Measurements from ENCODE around the gene MTERF4.
A peak's percentile ranks its signal among the peaks of the same experiment; 100 is the strongest.

Gene MTERF4

DNA sequence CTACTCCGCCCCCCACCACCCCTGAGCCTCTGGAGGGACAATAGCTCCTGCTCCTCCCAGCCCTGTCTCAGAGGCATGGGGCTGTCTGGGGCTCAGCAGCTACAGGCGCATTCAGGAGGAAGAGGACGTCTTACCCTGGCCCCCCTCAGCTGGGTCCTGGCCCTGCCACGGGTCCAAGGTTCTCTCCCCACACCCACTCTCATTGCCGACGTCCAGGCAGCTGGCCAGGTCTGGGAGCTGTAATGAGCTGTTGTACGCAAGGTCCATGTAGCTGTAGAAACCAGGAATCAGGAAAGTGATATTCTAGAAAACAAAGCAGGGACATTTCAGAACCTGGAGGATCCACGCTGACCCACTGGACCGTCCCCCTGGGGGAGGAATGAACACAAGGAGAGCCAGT, 33.6 kb upstream of the MTERF4 start:
- no peak overlapping the region for H3K27ac ChIP-seq
- DNase-seq (ENCODE audit: low read depth, low spot score) = no peak

DNA sequence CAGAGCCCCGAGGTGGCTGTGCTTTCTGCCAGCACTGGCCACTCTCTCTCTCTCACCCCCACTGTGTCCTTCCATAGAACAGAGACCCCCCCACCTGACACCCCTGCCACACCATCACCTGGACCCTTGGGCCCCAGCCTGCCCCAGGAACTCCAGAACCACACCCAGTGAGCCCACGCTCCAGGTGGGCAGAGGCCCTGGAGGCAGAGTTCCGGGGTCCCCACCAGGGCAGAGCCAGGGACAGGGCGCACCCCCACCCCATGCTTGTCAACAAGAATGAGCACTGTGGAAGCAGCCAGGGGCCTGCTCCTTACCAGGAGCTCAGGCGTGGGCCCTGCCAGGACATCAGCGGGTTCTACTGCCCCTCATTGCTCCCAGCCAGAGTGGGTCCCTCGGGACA, 32.6 kb upstream of the MTERF4 start:
- H3K27ac ChIP-seq = no peak overlapping the region
- DNase-seq (ENCODE audit: low read depth, low spot score) = no peak

DNA sequence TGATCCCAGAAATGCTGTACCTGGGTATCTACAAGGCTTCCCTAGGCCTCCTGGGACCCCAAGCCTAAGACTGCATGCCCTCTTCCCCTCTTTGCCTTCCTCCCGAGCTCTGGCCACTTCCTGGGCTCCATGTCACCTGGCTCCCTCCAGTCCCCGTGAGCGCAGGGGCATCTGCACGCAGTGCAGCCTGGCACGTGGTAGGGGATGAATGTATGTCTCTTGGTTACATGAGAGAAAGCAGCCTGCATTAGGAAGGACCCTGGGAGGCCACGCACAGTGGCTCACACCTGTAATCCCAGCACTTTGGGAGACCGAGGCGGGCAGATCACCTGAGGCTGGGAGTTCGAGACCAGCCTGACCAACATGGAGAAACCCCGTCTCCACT, 31.3 kb upstream of the MTERF4 start:
- H3K27ac ChIP-seq = no peak overlapping the region
- DNase-seq (ENCODE audit: low read depth, low spot score) = no peak

DNA sequence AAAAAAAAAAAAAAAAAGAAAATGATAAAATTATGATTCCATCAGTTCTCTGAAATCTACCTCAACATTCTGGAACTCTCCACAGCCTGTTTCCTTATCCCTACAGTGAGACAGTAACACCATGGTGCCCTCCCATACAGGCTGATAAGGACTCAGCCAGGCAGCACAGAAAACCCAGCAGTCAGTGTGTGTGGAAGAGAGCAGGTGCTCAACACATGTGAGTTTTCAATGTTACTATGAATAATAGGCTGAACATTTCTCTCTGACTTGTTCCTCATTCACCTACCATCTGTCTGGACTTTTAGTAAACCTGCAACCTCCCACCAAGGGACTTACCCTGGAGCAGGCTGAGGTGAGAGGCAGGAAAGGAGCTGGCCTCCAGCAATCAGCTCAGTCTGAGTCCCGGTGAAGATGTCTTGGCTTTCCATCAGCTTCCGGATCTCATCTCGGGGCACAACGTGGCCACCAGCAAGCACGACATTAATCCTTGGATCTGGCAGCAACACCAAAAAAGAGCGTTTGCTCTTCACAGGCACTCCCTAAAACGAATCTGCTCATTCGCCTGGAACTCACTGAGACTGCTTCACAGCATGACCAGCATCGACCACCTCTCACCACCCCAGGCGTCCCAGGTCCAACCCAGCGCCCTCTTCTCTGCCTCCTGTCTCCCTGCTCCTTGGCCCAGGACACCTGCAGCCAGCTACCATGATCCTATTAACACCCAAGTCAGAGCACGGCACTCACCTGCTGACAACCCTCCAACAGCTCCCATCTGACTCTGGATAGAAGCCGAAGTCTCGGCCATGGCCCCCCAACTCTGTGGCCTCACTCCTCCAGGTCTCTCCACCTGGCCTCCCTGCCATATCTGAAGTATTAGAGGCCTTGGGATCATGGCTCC, 30.7 kb upstream of the MTERF4 start:
- DNase-seq (ENCODE audit: low read depth, low spot score) = no peak
- H3K27ac ChIP-seq = no peak overlapping the region

DNA sequence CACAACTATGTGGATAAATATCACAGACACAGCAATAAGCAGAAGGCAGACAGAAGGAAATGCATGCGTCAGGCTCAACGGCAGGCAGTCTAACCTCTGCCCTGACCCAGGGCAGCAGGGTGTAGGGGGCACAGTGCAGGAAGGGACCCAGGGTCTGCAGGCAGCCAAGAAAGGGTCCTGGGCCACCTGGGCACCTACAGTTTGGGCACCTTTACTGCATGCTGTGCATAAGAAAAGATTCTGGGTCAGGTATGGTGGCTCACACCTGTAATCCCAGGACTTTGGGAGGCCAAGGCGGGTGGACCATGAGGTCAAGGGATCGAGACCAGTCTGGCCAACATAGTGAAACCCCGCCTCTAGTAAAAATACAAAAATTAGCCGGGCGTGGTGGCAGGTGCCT, 29.4 kb upstream of the MTERF4 start:
- H3K27ac ChIP-seq = no peak overlapping the region
- no peak for DNase-seq (ENCODE audit: low read depth, low spot score)

DNA sequence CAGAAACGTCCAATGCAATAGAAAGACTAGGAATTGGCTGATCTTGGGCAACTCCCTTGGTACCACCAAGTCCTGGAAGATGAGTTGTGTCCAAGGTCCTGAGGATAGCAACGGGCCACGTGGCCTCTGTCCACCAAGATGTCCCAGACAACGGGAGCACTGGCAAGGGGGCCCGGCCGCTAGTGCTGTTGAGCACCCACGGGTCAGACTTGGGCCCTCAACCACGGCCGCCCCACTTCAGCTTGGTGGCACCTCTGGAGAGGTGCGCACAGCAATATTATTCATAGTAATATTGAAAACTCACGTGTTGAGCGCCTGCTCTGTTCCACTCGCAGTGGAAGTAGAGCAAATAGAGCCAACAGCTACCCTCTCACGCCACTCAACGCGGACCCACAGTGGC, 28.2 kb upstream of the MTERF4 start:
- no peak overlapping the region for H3K27ac ChIP-seq
- DNase-seq (ENCODE audit: low read depth, low spot score) = no peak

DNA sequence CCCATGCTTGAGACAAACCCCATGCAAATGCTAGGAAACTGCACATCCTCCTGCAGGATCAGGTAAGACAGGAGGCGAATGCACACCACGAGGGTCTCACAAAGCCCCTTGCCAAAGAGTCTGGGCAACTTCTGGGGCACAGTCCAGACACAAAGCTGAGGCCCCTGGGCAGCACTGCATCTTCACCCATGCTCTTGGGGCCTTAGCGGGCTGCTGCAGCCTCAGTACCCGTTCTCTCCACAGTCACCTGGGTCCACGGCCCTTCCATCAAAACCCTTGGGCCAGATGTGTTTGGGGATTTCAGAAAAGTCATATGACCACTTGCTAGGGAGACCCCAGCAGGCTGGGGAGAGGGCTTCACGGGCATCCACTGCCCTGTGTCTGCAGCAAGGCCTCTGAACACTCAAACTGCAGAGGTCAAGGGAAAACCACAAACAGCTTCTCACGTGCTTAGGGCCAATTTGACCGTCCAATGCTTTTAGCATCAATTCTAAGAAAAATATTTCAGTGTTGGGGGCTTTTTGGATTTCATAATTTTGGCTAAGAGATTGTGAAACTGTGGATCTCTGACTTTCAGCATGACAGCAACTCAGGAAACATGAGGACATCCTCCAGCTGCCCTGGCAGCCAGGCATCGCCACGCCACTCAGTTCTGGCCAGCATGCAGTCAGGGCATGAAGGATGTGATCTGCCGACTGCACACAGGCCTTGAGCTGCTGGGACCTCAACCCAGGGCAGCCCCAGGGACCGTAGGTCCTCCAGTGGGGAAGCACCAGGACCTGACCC, 27.2 kb upstream of the MTERF4 start:
- DNase-seq (ENCODE audit: low read depth, low spot score) = no peak
- H3K27ac ChIP-seq = no peak overlapping the region

DNA sequence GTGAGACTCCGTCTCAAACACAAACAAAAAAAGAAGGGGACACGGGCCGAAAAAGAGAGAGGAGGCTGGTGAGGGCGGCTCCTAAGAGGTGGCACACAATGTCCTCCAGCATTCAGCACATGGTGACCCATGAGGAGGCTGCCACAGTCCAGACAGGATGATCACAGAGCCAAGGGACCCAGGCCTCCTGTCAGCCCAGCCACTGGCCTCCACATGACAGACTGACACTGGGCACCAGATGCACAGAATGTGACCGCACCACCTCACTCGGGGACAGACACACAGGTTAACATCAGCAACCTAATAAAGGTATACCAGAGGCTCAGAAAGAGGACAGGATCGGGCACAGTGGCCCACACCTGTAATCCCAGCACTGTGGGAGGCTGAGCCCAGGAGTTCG, 26.2 kb upstream of the MTERF4 start:
- no peak overlapping the region for H3K27ac ChIP-seq
- DNase-seq (ENCODE audit: low read depth, low spot score) = no peak

DNA sequence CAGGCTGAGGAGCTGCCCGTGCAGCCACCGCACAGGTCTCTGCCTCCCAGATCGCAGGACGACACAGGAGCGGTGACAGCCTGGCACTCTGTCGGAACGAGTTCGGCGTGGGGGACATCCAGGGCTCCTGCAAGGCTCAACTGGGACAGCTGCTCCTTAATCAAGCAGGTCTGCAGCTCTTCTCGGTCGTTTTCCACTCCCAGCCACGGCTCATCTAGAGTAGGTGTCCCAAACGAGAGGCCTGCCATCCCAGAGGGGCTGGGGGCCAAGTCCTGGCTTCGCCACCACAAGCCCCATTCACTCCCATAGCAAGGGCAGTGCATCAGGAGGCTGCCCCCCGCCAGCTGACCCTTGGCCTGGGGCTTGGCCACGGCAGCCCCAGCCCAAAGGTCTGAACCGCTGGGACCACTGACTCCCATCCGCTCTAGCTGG, 24.7 kb upstream of the MTERF4 start:
- H3K27ac ChIP-seq = no peak overlapping the region
- DNase-seq (ENCODE audit: low read depth, low spot score) = no peak

DNA sequence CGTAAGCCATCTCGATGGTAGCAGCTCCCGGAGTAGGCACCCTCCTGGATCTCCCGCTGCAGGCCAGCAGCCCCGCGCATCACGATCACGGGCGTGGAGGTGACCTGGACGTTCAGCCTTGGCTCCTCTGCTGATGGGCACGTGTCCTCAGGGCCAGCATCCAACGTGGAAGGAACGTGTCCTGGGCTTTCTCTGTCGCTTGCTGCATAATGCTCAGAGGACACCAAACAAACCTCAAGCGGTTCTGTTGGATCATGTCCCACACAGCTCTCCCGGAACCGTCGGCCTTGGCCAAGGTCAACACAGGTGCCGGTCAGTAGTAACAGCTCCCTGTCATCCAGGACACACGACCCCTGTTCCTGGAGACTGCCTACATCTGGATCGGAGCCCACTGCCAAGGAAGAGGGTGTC, 24.1 kb upstream of the MTERF4 start:
- no peak for DNase-seq (ENCODE audit: low read depth, low spot score)
- H3K27ac ChIP-seq = no peak overlapping the region

DNA sequence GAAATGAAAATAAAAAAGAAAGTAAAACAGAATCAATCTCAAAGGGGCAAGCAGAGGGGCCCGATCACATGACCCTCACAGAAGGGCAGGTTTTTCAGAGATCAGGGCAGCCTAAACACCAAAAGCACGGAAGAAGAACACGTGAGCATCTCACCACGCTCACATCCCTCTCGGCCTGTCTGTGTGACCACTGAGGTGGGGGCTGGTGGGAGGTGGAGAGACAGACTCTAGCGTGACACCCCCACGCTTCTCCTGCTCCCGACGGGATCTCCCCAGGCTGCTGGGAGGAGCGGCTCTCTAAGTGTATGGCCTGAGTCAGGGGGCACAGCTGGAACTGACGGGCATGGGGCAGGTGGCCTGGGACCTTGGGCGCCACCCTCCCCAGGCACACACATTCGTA, 23.5 kb upstream of the MTERF4 start:
- no peak overlapping the region for H3K27ac ChIP-seq
- no peak for DNase-seq (ENCODE audit: low read depth, low spot score)

DNA sequence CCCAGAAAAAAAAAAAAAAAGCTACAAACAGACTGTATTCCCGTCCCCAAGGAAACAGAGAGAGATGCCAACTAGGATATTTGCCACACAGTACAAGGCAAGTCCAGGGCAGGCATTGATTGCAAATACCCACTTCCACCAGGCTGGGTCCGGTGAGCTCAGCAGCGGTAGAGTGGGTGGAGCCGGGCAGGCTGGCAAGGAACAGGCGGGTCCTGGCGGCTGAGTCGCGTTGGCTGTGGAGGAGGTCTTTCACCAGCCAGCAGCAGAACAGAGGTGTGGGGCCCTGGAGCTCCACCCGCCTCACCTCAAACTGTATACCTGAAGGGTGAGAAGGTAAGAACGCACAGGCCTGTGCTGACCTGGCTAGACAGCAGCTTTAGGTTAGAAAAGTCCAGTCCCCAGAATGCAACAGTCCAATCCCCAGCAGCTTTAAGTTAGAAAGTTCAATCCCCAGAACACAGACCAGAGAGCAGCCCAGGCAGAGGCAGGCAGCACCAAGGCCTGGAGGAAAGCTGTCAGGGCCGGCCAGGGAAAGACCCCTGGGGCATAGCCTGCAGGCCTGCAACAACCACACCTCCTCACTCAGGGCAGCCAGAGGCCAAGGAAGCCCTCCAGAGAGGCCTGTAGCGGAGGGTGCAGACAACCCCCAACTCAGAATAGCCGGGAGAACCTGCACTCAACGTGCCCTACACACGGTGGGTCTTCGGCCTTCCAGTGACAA, 21.9 kb upstream of the MTERF4 start:
- H3K27ac ChIP-seq = peak overlapping the region; percentile 23
- peak; percentile 26 for DNase-seq (ENCODE audit: low read depth, low spot score)

DNA sequence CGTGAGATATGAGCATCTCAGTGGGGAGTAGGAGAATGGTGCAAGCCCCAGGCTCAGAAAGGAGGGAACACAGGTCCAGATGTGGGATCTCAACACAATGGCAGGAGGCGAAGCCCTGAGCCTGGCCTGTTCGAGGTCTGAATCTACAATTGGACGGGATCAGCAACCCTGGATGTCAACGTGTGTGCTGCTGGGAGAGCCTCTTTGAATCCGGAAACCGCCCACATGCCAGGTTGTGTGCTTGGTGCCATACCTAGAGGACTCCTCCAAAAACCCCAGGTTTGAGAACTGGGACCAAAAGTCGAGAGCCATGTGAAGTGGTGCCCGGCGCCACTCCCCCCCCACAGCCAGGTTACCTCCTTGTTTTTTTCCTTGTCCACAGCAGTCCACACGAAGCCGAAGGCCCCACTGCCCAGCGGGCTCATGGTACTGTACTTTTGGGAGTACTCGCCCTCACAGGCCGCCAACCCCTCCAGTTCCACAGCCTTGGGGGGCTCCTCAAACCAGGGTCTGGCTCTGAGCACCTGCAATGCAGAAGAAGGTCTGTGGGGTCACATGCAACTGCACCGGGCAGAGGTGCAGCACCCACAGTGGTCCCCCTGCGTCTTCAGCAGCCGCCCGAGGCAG, 20.4 kb upstream of the MTERF4 start:
- DNase-seq (ENCODE audit: low read depth, low spot score) = no peak
- no peak overlapping the region for H3K27ac ChIP-seq

DNA sequence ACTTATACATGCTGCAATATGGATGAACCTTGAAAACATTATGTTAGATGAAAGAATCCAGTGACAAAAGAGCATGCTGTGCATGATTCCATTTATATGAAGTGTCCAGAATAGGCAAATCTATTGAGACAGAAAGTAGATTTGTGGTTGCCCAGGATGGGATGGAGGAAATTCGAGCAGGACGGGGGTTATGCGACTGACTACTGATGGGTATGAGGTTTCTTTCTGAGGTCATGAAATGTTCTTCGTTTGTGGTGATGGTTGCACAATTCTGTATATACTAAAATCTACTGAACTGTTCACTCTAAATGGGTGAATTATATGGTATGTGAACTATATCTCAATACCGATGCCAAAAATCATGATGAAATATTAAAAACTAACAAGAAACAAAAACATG, 18.9 kb upstream of the MTERF4 start:
- no peak for DNase-seq (ENCODE audit: low read depth, low spot score)

DNA sequence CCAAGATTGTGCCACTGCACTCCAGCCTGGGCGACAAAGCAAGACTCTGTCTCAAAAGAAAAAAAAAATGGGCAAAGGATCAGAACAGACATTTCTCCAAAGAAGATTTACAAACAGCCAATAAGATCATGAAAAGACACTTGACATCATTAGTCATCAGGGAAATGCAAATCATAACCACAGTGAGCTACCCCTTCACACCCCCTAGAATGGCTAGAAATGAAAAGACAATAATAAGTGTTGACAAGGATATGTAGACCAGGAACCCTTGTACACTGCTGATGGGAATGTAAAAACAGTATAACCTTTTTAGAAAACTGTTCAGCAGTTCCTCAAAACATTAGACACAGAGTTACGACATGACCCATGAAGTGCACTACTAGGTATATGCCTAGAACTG, 18.4 kb upstream of the MTERF4 start:
- no peak for DNase-seq (ENCODE audit: low read depth, low spot score)
- no peak overlapping the region for H3K27ac ChIP-seq

More for the DNA sequence above, 18.9 kb upstream of the MTERF4 start:
- no peak overlapping the region for H3K27ac ChIP-seq

DNA sequence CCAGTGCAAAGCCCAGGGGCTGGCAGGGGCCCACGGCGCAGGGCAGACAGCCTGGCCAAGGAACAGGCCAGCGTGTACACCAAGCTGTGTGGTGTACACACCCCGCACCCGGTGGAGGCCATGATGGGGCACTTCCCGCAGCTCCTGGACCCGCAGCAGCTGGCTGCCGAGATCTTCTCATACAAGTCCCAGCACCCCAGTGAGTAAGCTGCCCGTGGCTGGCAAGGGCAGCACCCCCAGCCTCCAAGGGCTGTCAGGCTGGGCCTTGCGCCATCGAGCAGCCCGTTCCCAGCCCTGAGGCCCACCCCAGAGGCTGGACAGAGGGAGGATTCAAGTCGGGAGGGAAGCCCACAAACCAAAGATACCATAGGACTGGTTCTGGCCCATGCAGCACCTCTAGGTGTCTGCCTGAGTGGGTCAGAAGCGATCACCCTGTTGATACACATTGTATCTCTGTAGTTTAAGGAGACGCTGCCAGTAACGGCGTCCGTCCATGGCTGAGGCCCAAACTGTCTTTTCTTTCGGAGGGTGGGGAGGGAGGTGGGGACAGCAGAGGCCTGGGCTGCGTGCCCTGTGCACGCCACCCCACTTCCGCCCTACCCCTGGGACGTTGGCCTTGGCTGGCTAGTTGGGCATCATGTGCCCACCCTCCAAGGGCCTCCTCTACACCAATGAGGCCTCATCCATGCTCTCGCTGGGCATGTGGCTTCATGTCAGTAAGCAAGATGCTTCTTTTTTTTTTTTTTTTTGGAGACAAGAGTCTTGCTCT, 16.8 kb upstream of the MTERF4 start:
- no peak for DNase-seq (ENCODE audit: low read depth, low spot score)
- no peak overlapping the region for H3K27ac ChIP-seq

DNA sequence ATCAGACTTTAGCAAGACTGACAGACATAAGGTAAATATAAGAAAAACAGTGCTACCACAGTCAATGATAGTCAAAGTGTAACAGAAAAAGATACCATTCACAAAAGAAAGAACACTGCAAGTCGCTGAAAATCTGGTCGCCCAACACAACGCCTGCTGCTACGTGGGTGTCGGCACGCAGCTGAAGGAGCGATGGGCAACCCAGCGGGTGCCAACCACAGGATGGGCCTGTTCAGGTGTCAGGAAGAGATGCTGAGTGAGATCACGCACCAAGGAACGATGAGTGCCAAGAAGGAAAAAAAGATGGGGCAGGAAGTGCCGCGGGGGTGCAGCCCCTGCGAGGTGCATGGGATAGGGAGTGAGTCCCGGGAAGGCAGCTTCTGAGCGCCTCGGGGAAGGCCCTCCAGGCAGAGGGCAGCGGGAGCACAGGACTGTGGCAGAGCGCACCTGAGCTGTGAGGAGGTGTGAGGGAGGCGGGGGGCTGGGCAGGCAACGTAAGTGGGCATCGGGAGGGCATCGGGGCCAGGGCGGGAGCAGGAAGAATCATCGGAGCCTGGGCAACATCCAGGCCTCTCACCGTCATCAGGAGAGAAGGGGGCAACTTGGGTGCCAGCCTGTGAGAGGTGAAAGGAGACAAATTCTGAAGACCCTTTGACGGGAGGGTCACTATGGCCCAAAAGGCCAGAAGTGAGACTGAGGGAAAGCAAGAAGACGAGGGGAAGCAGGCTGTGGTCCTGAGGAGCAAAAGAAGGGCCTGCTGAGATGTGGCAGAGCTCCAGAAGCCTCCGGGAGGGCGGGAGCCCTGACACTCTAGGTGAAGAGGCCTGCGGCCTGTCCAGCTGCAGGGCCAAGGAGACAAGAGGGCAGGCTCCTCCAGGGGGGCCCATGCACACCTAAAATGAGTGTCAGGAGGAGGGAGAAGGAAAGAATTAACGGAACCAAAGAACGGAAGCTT, 14.8 kb upstream of the MTERF4 start:
- no peak for DNase-seq (ENCODE audit: low read depth, low spot score)
- H3K27ac ChIP-seq = no peak overlapping the region

DNA sequence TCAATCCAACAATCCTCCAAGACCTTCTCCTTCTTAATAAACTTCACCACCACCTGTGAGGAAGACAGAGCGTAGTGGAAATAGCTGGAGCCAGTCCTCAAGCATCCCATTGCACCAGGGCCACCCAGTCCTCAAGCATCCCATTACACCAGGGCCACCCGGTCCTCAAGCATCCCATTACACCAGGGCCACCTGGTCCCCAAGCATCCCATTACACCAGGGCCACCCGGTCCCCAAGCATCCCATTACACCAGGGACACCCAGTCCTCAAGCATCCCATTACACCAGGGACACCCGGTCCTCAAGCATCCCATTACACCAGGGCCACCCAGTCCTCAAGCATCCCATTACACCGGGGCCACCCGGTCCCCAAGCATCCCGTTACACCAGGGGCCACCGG, 13.3 kb upstream of the MTERF4 start:
- no peak for DNase-seq (ENCODE audit: low read depth, low spot score)
- no peak overlapping the region for H3K27ac ChIP-seq

DNA sequence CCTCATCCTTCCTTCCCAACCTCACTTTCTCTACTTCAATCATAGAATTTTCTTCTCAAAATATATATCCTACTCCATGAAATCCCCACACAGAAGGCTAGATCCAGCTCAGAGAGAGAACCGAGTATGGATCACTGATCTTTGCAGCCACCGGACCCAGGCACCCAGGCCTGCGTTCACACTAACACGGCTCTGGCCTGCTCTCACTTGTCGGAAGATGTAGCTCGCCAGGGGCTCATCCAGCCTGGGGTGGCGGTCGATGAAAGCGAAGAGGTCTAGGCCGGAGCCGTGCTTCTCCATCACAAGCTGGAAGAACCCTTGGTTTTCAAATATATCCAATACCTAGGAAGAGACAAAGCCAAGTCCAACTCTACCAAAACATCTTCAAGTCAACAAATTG, 12.7 kb upstream of the MTERF4 start:
- no peak overlapping the region for H3K27ac ChIP-seq

More for the DNA sequence above, 12.7 kb upstream of the MTERF4 start:
- no peak for DNase-seq (ENCODE audit: low read depth, low spot score)

Measured in epithelial cell of prostate (primary cell).